ENCODE data around the gene RFLNA.

GRCh38 chr12:124273630-124274029, 21.3 kb upstream of the RFLNA start:
- TF ChIP-seq CTCF (IDR thresholded peaks at IDR 0.05; ENCODE audit: low read length) (peak; percentile 28; the same call in 1 of the 2 replicates), EZH2 (IDR thresholded peaks at IDR 0.05; ENCODE audit: borderline replicate concordance, low read length) (no peak)
